ENCODE measurements around the gene DVL2. TPM values are rescaled to one million over a fixed set of nuclear protein-coding genes. Genes with fewer than 3 reads are reported as not detected.

Gene DVL2
- total RNA-seq, 1 donor, result 106 TPM

- peak; percentile 92 for DNase-seq (ENCODE audit: insufficient read length, low spot score, missing footprints)
- Histone ChIP-seq H4K20me1 (ENCODE audit: insufficient read depth, low read length) (peaks cover 53% of the 10 kb centered on the region), H3K79me2 (ENCODE audit: insufficient read depth, low read length) (peaks cover 49% of the 10 kb centered on the region), H3K4me3 (ENCODE audit: insufficient read depth, low read length) (peak overlapping the region; percentile 97), H3K36me3 (ENCODE audit: insufficient read depth, low read length) (peaks cover 49% of the 10 kb centered on the region), H2AFZ (ENCODE audit: low read length) (no peak overlapping the region), H3K4me1 (ENCODE audit: insufficient read depth, low read length) (peaks cover 42% of the 10 kb centered on the region), H3K9me3 (ENCODE audit: low read depth, low read length) (no peaks in the 10 kb centered on the region), H3K27ac (ENCODE audit: low read depth, low read length) (peak overlapping the region; percentile 94), H3K27me3 (ENCODE audit: insufficient read depth, low read length) (no peaks in the 10 kb centered on the region), H3K4me2 (ENCODE audit: insufficient read depth, low read length) (peak overlapping the region; percentile 99)
- TF ChIP-seq CTCF (IDR thresholded peaks at IDR 0.05; ENCODE audit: extremely low read depth, low read depth, low read length), result peak; percentile 53
Observed at GRCh38 chr17:7220593-7221277, 13.6 kb downstream of the DVL2 start.

GRCh38 chr17:7219812-7220592 is 14.3 kb downstream of the DVL2 start, which contains the start of the genes ACADVL and DLG4:
Gene ACADVL (plus strand): TSS chr17:7219938. CDS start chr17:7219985, 47 bp downstream.
Gene DLG4 (minus strand): TSS chr17:7219836.
- peaks cover 57% of the 10 kb centered on the region for H4K20me1 ChIP-seq (ENCODE audit: insufficient read depth, low read length)
- peak within 1 kb of the TSS; percentile 97 for H3K4me3 ChIP-seq (ENCODE audit: insufficient read depth, low read length)

GRCh38 chr17:7219229-7219811 is 15.0 kb downstream of the DVL2 start:
- H3K4me1 ChIP-seq (ENCODE audit: insufficient read depth, low read length), result peaks cover 54% of the 10 kb centered on the region
- peaks cover 60% of the 10 kb centered on the region for H4K20me1 ChIP-seq (ENCODE audit: insufficient read depth, low read length)
- H3K4me2 ChIP-seq (ENCODE audit: insufficient read depth, low read length), result peak overlapping the region; percentile 99
- no peaks in the 10 kb centered on the region for H3K27me3 ChIP-seq (ENCODE audit: insufficient read depth, low read length)
- peaks cover 54% of the 10 kb centered on the region for H3K79me2 ChIP-seq (ENCODE audit: insufficient read depth, low read length)
- H2AFZ ChIP-seq (ENCODE audit: low read length), result peak overlapping the region; percentile 89
- H3K4me3 ChIP-seq (ENCODE audit: insufficient read depth, low read length), result peak overlapping the region; percentile 97
- H3K36me3 ChIP-seq (ENCODE audit: insufficient read depth, low read length), result peaks cover 37% of the 10 kb centered on the region
- H3K9me3 ChIP-seq (ENCODE audit: low read depth, low read length), result no peaks in the 10 kb centered on the region
- TF ChIP-seq CTCF (IDR thresholded peaks at IDR 0.05; ENCODE audit: extremely low read depth, low read depth, low read length), result no peak
- peak overlapping the region; percentile 94 for H3K27ac ChIP-seq (ENCODE audit: low read depth, low read length)
- DNase-seq (ENCODE audit: insufficient read length, low spot score, missing footprints), result peak; percentile 90

More at GRCh38 chr17:7219812-7220592, 14.3 kb downstream of the DVL2 start, which contains the start of the genes ACADVL and DLG4:
- Histone ChIP-seq H3K36me3 (ENCODE audit: insufficient read depth, low read length) (peaks cover 42% of the 10 kb centered on the region), H3K4me1 (ENCODE audit: insufficient read depth, low read length) (peaks cover 48% of the 10 kb centered on the region), H3K27ac (ENCODE audit: low read depth, low read length) (peak within 1 kb of the TSS; percentile 94), H3K79me2 (ENCODE audit: insufficient read depth, low read length) (peaks cover 52% of the 10 kb centered on the region), H2AFZ (ENCODE audit: low read length) (peak within 1 kb of the TSS; percentile 89), H3K9me3 (ENCODE audit: low read depth, low read length) (no peaks in the 10 kb centered on the region), H3K4me2 (ENCODE audit: insufficient read depth, low read length) (peak within 1 kb of the TSS; percentile 99), H3K27me3 (ENCODE audit: insufficient read depth, low read length) (no peaks in the 10 kb centered on the region)
- no peak for TF ChIP-seq CTCF (IDR thresholded peaks at IDR 0.05; ENCODE audit: extremely low read depth, low read depth, low read length)
- peak; percentile 99 for DNase-seq (ENCODE audit: insufficient read length, low spot score, missing footprints)
